ENCODE measurements around the gene TBC1D1.

- TF ChIP-seq POLR2AphosphoS5 (IDR thresholded peaks at IDR 0.05; ENCODE audit: low read depth, low read length) = no peak
- TF ChIP-seq POLR2A (IDR thresholded peaks at IDR 0.05; ENCODE audit: low read depth, low read length) = no peak
- TF ChIP-seq TAF1 (IDR thresholded peaks at IDR 0.05; ENCODE audit: borderline replicate concordance, low read depth, low read length) = no peak
These were observed 248.3 kb downstream of the TBC1D1 start for GRCh38 chr4:38139187-38139586.
